ENCODE data around the gene NECAB2.

The NECAB2 gene

GRCh38 chr16:83926726-83927397 is 41.2 kb upstream of the NECAB2 start:
- DNase-seq (ENCODE audit: low read depth) = no peak
- H3K4me3 ChIP-seq (ENCODE audit: low read depth, low read length) = no peak overlapping the region
- TF ChIP-seq CTCF (IDR thresholded peaks at IDR 0.05; ENCODE audit: low read depth, low read length, missing control alignments) = peak; percentile 95

- no peak for DNase-seq (ENCODE audit: low read depth)
- H3K4me3 ChIP-seq (ENCODE audit: low read depth, low read length) = no peak overlapping the region
- no peak for TF ChIP-seq CTCF (IDR thresholded peaks at IDR 0.05; ENCODE audit: low read depth, low read length, missing control alignments)
Observed at GRCh38 chr16:83928341-83929055, 39.5 kb upstream of the NECAB2 start.

DNA sequence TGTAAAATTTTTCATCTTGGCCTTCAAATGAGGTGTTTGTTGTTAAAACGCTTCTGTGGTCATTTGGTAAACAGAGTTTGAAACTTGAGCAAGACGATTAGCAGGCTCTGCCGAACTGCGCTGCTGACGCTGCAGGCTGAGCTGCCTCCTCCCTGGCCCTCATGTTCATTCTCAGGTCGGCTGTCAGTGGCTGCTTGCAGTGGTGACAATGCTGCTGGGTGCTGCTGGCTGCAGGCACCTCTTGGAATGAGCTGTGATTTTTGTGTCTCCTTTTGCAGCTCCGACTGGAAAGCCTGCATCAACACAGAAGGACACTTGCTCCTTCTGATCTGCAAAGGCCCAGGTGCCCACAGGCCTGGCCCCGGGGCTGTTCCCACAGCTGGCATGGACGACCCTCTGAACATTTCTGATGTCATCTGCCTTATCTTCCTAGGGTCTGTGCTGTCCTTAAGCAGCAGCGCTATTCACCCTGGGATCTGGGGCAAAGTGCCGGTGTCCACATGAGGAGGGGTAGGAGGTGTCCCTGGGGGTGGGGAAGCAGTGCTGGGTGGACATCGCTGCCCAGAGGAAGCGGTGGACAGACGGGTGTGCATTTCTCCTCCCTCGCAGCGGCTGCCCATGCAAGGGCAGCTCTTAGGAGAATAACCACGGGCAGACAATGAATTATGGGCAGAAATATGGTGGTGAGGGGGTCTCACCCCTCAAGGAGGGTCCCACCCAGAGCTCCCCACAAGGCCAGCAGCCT is 38.1 kb upstream of the NECAB2 start:
- DNase-seq (ENCODE audit: low read depth) = no peak
- no peak overlapping the region for H3K4me3 ChIP-seq (ENCODE audit: low read depth, low read length)
- no peak for TF ChIP-seq CTCF (IDR thresholded peaks at IDR 0.05; ENCODE audit: low read depth, low read length, missing control alignments)

DNA sequence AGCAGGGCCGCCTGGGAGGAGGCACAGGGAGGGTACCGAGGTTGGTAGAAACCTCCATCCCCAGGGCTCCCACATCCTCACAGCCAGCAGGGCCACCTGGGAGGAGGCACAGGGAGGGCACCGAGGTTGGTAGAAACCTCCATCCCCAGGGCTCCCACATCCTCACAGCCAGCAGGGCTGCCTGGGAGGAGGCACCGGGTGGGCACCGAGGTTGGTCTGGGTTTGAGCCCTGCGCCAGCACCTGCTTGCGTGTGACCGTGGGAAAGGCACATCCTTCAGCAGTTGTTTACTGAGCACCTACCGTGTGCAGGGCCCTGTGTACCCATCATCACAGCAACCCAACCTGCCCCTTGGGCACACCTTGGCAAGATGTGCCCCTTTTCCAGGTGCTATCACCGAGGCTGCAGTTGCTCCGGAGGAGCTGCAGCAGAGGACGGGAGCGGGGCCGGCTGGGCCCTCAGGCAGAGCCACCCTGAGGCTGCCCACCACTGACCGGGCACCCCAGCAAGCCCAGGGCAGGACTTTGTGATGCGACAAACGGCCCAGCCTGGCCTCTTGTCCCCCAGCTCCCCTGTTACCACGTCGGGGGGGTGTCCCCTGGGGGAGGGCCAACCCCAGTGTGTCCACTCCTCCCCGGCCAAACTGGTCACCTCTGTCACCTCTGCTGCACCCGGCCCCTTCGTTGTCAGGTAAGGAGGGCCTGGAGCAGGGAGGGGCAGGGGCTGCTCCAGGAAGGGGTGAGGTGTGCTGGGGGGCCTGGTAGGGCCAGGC is 37.1 kb upstream of the NECAB2 start:
- no peak for TF ChIP-seq CTCF (IDR thresholded peaks at IDR 0.05; ENCODE audit: low read depth, low read length, missing control alignments)
- H3K4me3 ChIP-seq (ENCODE audit: low read depth, low read length) = no peak overlapping the region
- DNase-seq (ENCODE audit: low read depth) = no peak

DNA sequence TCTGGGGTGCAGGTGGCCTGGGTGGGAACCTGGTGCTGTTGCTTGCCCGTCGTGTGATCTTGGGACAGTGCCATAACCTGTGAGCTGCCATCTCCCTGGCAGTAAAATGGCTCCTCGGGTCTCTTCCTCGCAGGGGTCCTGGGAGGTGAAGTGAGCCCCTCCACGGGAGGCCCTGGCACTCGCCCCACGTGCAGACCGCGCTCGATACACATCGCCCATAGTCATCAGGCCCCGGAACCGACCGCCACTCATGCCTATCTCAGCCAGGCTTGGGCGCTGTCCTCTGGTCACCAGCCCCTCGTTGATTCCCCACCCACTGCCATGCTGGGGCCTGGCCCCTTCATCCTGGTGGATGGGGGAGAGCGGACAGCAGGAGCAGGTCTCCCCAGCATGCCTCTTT is 36.5 kb upstream of the NECAB2 start:
- TF ChIP-seq CTCF (IDR thresholded peaks at IDR 0.05; ENCODE audit: low read depth, low read length, missing control alignments) = no peak
- no peak overlapping the region for H3K4me3 ChIP-seq (ENCODE audit: low read depth, low read length)
- DNase-seq (ENCODE audit: low read depth) = no peak

DNA sequence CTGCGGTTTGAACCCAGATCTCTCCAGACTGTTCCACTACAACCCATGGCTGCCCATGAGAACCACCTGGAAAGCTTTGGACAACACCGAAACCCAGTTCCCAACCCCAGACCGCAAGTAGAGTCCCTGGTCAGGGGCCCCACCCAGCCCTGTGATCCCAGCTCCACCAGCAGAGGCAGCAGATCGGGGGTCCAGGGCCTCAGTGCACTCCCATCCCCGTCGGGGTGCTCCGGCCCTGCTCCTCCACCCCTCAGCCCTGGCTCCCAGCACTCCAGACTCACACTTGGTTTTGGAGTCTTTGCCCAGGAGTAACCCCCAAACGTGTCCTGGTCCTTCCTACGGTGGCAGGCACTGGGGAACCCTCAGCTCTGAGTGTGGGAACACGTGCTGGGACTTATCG is 35.7 kb upstream of the NECAB2 start:
- H3K4me3 ChIP-seq (ENCODE audit: low read depth, low read length) = no peak overlapping the region
- no peak for TF ChIP-seq CTCF (IDR thresholded peaks at IDR 0.05; ENCODE audit: low read depth, low read length, missing control alignments)
- DNase-seq (ENCODE audit: low read depth) = no peak
